Right cardiac atrium (tissue), 5 donors: ENCODE results near the gene COX7C. TPM values are rescaled to one million over a fixed set of nuclear protein-coding genes. Genes with fewer than 3 reads are reported as not detected.

Experiments used
- ATAC-seq, 2 donors: fragments of 200-7000 bp; cut with Tn5 transposase; one replicate each; pipeline versions ENCODE4 v1.8.0 to v1.9.1; 2020; ENCODE audit warnings: moderate library complexity in 2 of 2, mild to moderate bottlenecking in 1 of 2
- DNase-seq, 3 donors: peaks; one replicate each; pipeline ENCODE4 v3.0.0-alpha.2; 2020
- H3K27ac ChIP-seq: one replicate; pipeline ENCODE4 v1.5.1; 2013; ENCODE audit warnings: mild to moderate bottlenecking, low read length, control low read depth, moderate library complexity
- H3K27me3 ChIP-seq: one replicate; pipeline ENCODE4 v1.6.1; 2013; ENCODE audit not compliant: control insufficient read depth, insufficient read depth
- H3K4me1 ChIP-seq: one replicate; pipeline ENCODE4 v1.6.1; 2013; ENCODE audit warnings: low read length; ENCODE audit not compliant: control insufficient read depth, insufficient read depth
- H3K4me3 ChIP-seq: one replicate; pipeline ENCODE4 v1.5.1; 2013; ENCODE audit warnings: low read length, control low read depth
- H3K9me3 ChIP-seq: one replicate; pipeline ENCODE4 v1.6.1; 2013; ENCODE audit warnings: low read length; ENCODE audit not compliant: control insufficient read depth
- WGBS: extraction: QIAGEN DNeasy Blood & Tissue Kit; methylation state at CpG from one replicate; pipeline ENCODE4 v1.1.7; 2013; 5-methylcytosine and 5-hydroxymethylcytosine counted together
- intact Hi-C, 4 donors: fragments of 100-400 bp; cut with DNase I; formaldehyde crosslinking; loops; one replicate each; pipeline versions ENCODE4 v1.11.0 to v1.14.0; 2022 to 2023
- polyA plus RNA-seq: library from polyadenylated mRNA; stranded (reverse); fragments of 200-250 nt; gene quantifications from one replicate; pipeline ENCODE4 v1.2.3, GENCODE V29; 2013
- total RNA-seq, 4 donors: library from RNA; stranded (reverse); fragmentation: NEBNext Ultra II Directional; extraction: Animal tissue kit (Norgen Biotek cat#: 25700); gene quantifications; one replicate each; pipeline ENCODE4 v1.2.1, GENCODE V29; 2021
- donor health status: healthy with polysubstance abuse.
- donor health status: DM: no; HTN: yes; CAD: no.
- donor health status: DM: no; HTN: no; CAD: no.
- donor health status: DM: no; HTN: yes; CAD: no; lungs with severe emphysema.
- donor health status: DM: yes; HTN: yes; CAD: no.

COX7C gene
- total and polyA plus RNA-seq, 5 donors: 1,565 to 4,067 (median 1,980) TPM

- H3K4me3 ChIP-seq: no peak overlapping the region
- intact Hi-C loops: no loop called here
- ATAC-seq: no peak
These were observed 46.4 kb downstream of the COX7C start for GRCh38 chr5:86664173-86664572.

GRCh38 chr5:86665984-86666760 lies 48.4 kb downstream of the COX7C start:
- H3K4me3 ChIP-seq: no peak overlapping the region
- no peaks in the 10 kb centered on the region for H3K4me1 ChIP-seq
- no peak for DNase-seq
- intact Hi-C loops: no loop called here
- 80% methylated on average over 13 of the region's 13 CpGs for WGBS
- no peak for ATAC-seq
- no peaks in the 10 kb centered on the region for H3K27me3 ChIP-seq
- no peaks in the 10 kb centered on the region for H3K9me3 ChIP-seq
- no peak overlapping the region for H3K27ac ChIP-seq

More at GRCh38 chr5:86664173-86664572, 46.4 kb downstream of the COX7C start:
- Histone ChIP-seq H3K4me1 (no peaks in the 10 kb centered on the region), H3K9me3 (no peaks in the 10 kb centered on the region), H3K27me3 (no peaks in the 10 kb centered on the region), H3K27ac (no peak overlapping the region)
- DNase-seq: no peak
- WGBS: 85% methylated on average over 2 of the region's 2 CpGs

- H3K4me3 ChIP-seq: no peak overlapping the region
- 91% methylated on average over 3 of the region's 3 CpGs for WGBS
- no peaks in the 10 kb centered on the region for H3K27me3 ChIP-seq
- ATAC-seq: no peak
- DNase-seq: no peak
- intact Hi-C loops: no loop called here
- no peak overlapping the region for H3K27ac ChIP-seq
- H3K4me1 ChIP-seq: no peaks in the 10 kb centered on the region
- no peaks in the 10 kb centered on the region for H3K9me3 ChIP-seq
These were observed 49.2 kb downstream of the COX7C start for GRCh38 chr5:86666981-86667380.
